ENCODE results near the gene GLI2.

The GLI2 gene

DNA sequence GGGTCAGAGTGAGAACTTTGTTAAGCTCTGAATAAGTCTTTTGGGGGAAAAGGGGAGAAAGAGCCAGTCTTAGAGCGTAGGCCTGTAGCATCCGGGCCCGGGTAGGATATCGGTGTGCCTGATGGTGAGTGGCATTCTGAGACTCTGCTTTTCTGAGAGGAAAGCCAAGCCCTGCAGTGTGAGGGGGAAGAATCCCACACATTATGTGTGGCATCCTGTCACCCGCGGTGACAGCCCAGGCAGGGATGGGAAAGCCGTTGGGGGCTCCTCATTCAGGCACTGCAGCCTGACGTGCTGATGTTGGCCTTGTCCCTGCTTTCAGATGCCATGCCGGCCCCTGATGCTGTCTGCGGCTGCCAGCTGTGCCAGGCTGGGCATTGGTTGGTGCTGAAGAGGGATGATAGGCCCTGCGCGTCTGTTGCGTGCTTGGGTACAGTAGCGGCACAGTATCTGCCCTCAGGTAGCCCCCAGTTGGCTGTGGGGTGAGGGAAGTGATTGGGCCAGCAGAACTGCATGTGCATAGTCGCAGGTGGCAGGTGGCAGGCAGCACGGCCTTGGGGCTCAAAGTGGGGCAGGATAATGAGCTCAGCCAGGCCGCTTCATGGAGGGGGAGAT, 37.6 kb downstream of the GLI2 start:
- Histone ChIP-seq H3K4me3 (ENCODE audit: low read depth in 1 of 5, low read length in 5 of 5) (no peak overlapping the region), H3K27ac (ENCODE audit: low read depth, low read length) (no peak overlapping the region), H3K4me1 (ENCODE audit: control insufficient read depth in 5 of 5, insufficient read depth in 5 of 5, low read length in 5 of 5) (peaks cover 0 to 19% (median 6%) of the 10 kb centered on the region in 5 donors), H3K9me3 (ENCODE audit: control insufficient read depth in 5 of 5, low read length in 5 of 5) (no peaks in the 10 kb centered on the region), H3K27me3 (ENCODE audit: control insufficient read depth in 5 of 5, insufficient read depth in 4 of 5, low read length in 5 of 5) (peaks cover 0 to 13% (median 7%) of the 10 kb centered on the region in 5 donors), H3K9ac (ENCODE audit: low read length in 5 of 5) (no peak overlapping the region), H3K36me3 (ENCODE audit: control insufficient read depth in 5 of 5, insufficient read depth in 5 of 5, low read length in 5 of 5) (no peaks in the 10 kb centered on the region)

DNA sequence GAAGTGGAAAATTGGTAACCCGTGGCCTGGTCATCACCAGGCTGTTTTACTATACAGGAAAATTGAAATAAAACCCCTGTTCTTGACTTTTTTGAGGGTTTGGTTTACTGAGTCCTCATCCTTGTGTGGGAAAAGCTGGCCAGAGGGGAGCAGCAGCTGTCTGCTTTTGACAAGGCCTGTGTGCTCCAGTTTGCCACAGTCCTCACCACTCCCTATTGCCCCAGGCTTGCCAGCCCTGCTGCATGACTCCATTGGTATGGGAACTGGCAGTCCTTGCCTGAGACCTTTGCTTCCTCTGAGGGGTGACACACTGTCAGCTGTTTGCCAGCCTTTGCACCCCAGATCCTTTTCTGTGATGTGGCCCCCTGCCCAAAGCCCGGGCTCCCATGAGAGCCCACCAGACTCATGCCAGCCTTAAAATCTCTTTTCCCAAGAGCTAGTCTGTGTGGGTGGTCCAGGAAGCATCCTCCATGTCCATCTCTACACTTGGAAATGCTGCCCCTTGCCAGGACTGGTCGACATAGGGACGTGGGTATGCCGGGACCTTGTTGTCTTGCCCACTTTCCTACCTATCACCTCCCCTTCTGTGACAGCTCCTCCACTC, 39.0 kb downstream of the GLI2 start:
- Histone ChIP-seq H3K4me1 (ENCODE audit: control insufficient read depth in 5 of 5, insufficient read depth in 5 of 5, low read length in 5 of 5) (peaks cover 0 to 19% (median 6%) of the 10 kb centered on the region in 5 donors), H3K27ac (ENCODE audit: low read depth, low read length) (no peak overlapping the region), H3K36me3 (ENCODE audit: control insufficient read depth in 5 of 5, insufficient read depth in 5 of 5, low read length in 5 of 5) (no peaks in the 10 kb centered on the region), H3K9me3 (ENCODE audit: control insufficient read depth in 5 of 5, low read length in 5 of 5) (no peaks in the 10 kb centered on the region), H3K27me3 (ENCODE audit: control insufficient read depth in 5 of 5, insufficient read depth in 4 of 5, low read length in 5 of 5) (peaks cover 0 to 24% (median 9%) of the 10 kb centered on the region in 5 donors), H3K4me3 (ENCODE audit: low read depth in 1 of 5, low read length in 5 of 5) (no peak overlapping the region), H3K9ac (ENCODE audit: low read length in 5 of 5) (no peak overlapping the region)

- Histone ChIP-seq H3K36me3 (ENCODE audit: control insufficient read depth in 5 of 5, insufficient read depth in 5 of 5, low read length in 5 of 5) (no peaks in the 10 kb centered on the region), H3K4me1 (ENCODE audit: control insufficient read depth in 5 of 5, insufficient read depth in 5 of 5, low read length in 5 of 5) (peaks cover 0 to 19% (median 6%) of the 10 kb centered on the region in 5 donors)
Observed at GRCh38 chr2:120775194-120775593, 39.5 kb downstream of the GLI2 start.

GRCh38 chr2:120775801-120776589, 40.3 kb downstream of the GLI2 start:
- Histone ChIP-seq H3K27me3 (ENCODE audit: control insufficient read depth in 5 of 5, insufficient read depth in 4 of 5, low read length in 5 of 5) (peaks cover 0 to 27% (median 11%) of the 10 kb centered on the region in 5 donors), H3K9me3 (ENCODE audit: control insufficient read depth in 5 of 5, low read length in 5 of 5) (no peaks in the 10 kb centered on the region), H3K4me1 (ENCODE audit: control insufficient read depth in 5 of 5, insufficient read depth in 5 of 5, low read length in 5 of 5) (peaks cover 0 to 15% (median 6%) of the 10 kb centered on the region in 5 donors), H3K9ac (ENCODE audit: low read length in 5 of 5) (no peak overlapping the region), H3K27ac (ENCODE audit: low read depth, low read length) (no peak overlapping the region), H3K36me3 (ENCODE audit: control insufficient read depth in 5 of 5, insufficient read depth in 5 of 5, low read length in 5 of 5) (no peaks in the 10 kb centered on the region), H3K4me3 (ENCODE audit: low read depth in 1 of 5, low read length in 5 of 5) (no peak overlapping the region)

More at GRCh38 chr2:120775194-120775593, 39.5 kb downstream of the GLI2 start:
- Histone ChIP-seq H3K4me3 (ENCODE audit: low read depth in 1 of 5, low read length in 5 of 5) (no peak overlapping the region), H3K9me3 (ENCODE audit: control insufficient read depth in 5 of 5, low read length in 5 of 5) (no peaks in the 10 kb centered on the region), H3K27ac (ENCODE audit: low read depth, low read length) (no peak overlapping the region), H3K9ac (ENCODE audit: low read length in 5 of 5) (no peak overlapping the region), H3K27me3 (ENCODE audit: control insufficient read depth in 5 of 5, insufficient read depth in 4 of 5, low read length in 5 of 5) (peaks cover 0 to 24% (median 11%) of the 10 kb centered on the region in 5 donors)

GRCh38 chr2:120776649-120777048, 41.0 kb downstream of the GLI2 start:
- no peaks in the 10 kb centered on the region for H3K36me3 ChIP-seq (ENCODE audit: control insufficient read depth in 5 of 5, insufficient read depth in 5 of 5, low read length in 5 of 5)
- H3K27ac ChIP-seq (ENCODE audit: low read depth, low read length): no peak overlapping the region
- H3K9ac ChIP-seq (ENCODE audit: low read length in 5 of 5): no peak overlapping the region
- H3K27me3 ChIP-seq (ENCODE audit: control insufficient read depth in 5 of 5, insufficient read depth in 4 of 5, low read length in 5 of 5): peaks cover 0 to 27% (median 11%) of the 10 kb centered on the region in 5 donors
- no peak overlapping the region for H3K4me3 ChIP-seq (ENCODE audit: low read depth in 1 of 5, low read length in 5 of 5)
- H3K4me1 ChIP-seq (ENCODE audit: control insufficient read depth in 5 of 5, insufficient read depth in 5 of 5, low read length in 5 of 5): peaks cover 0 to 11% (median 5%) of the 10 kb centered on the region in 5 donors
- no peaks in the 10 kb centered on the region for H3K9me3 ChIP-seq (ENCODE audit: control insufficient read depth in 5 of 5, low read length in 5 of 5)

GRCh38 chr2:120777170-120777751, 41.6 kb downstream of the GLI2 start:
- Histone ChIP-seq H3K4me3 (ENCODE audit: low read depth in 1 of 5, low read length in 5 of 5) (no peak overlapping the region), H3K27me3 (ENCODE audit: control insufficient read depth in 5 of 5, insufficient read depth in 4 of 5, low read length in 5 of 5) (peaks cover 0 to 27% (median 11%) of the 10 kb centered on the region in 5 donors)

DNA sequence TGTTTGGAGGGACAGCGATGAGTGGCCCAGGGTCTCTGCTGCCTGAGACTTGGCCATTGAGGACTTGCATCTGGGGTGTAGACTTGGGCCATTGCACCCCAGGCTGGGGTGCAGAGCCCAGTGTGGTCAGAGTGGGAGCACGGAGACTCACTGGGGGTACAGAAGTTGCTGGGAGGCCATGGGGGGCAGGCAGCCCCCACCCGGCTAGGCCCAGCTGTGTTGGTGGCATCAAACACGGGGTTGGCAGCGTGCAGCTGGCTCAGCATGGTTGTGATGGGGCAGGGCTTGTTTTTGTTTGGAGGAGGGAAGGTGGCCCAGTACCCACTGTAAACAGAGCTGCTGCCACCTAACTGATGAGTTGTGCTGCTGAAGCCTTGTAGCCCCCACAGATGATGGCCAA, 42.1 kb downstream of the GLI2 start:
- Histone ChIP-seq H3K27me3 (ENCODE audit: control insufficient read depth in 5 of 5, insufficient read depth in 4 of 5, low read length in 5 of 5) (peaks cover 0 to 27% (median 11%) of the 10 kb centered on the region in 5 donors), H3K4me1 (ENCODE audit: control insufficient read depth in 5 of 5, insufficient read depth in 5 of 5, low read length in 5 of 5) (peaks cover 0 to 2% (median 0%) of the 10 kb centered on the region in 5 donors)

More at GRCh38 chr2:120777170-120777751, 41.6 kb downstream of the GLI2 start:
- H3K9me3 ChIP-seq (ENCODE audit: control insufficient read depth in 5 of 5, low read length in 5 of 5): no peaks in the 10 kb centered on the region
- H3K4me1 ChIP-seq (ENCODE audit: control insufficient read depth in 5 of 5, insufficient read depth in 5 of 5, low read length in 5 of 5): peaks cover 0 to 5% (median 2%) of the 10 kb centered on the region in 5 donors
- H3K9ac ChIP-seq (ENCODE audit: low read length in 5 of 5): no peak overlapping the region
- no peaks in the 10 kb centered on the region for H3K36me3 ChIP-seq (ENCODE audit: control insufficient read depth in 5 of 5, insufficient read depth in 5 of 5, low read length in 5 of 5)
- H3K27ac ChIP-seq (ENCODE audit: low read depth, low read length): no peak overlapping the region

DNA sequence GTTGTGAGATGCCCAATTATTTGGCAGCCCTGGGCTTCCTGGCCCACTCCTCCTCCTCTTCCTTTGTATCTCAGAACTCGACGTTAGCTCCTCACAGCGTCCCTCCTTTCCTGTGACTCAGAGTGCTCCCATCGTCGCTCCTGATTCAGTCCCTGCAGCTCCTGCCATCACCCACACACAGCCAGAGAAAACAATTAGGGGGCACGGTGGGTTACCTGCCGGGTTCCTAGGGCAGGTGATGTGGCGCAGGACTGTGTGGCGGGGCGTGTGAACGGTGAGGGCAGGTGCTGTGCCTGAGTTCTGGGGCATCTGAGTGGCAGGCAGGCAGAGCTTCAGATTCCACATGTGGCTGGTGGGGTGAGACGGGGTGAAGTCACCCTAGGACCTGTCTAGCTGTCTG, 42.6 kb downstream of the GLI2 start:
- H3K4me1 ChIP-seq (ENCODE audit: control insufficient read depth in 5 of 5, insufficient read depth in 5 of 5, low read length in 5 of 5): peaks cover 0 to 3% (median 0%) of the 10 kb centered on the region in 5 donors
- peaks cover 0 to 31% (median 11%) of the 10 kb centered on the region in 5 donors for H3K27me3 ChIP-seq (ENCODE audit: control insufficient read depth in 5 of 5, insufficient read depth in 4 of 5, low read length in 5 of 5)
- H3K27ac ChIP-seq (ENCODE audit: low read depth, low read length): no peak overlapping the region
- no peak overlapping the region for H3K9ac ChIP-seq (ENCODE audit: low read length in 5 of 5)
- no peaks in the 10 kb centered on the region for H3K36me3 ChIP-seq (ENCODE audit: control insufficient read depth in 5 of 5, insufficient read depth in 5 of 5, low read length in 5 of 5)
- H3K9me3 ChIP-seq (ENCODE audit: control insufficient read depth in 5 of 5, low read length in 5 of 5): no peaks in the 10 kb centered on the region
- no peak overlapping the region for H3K4me3 ChIP-seq (ENCODE audit: low read depth in 1 of 5, low read length in 5 of 5)

More for the DNA sequence above, 42.1 kb downstream of the GLI2 start:
- no peak overlapping the region for H3K9ac ChIP-seq (ENCODE audit: low read length in 5 of 5)
- no peaks in the 10 kb centered on the region for H3K9me3 ChIP-seq (ENCODE audit: control insufficient read depth in 5 of 5, low read length in 5 of 5)
- H3K27ac ChIP-seq (ENCODE audit: low read depth, low read length): no peak overlapping the region
- no peak overlapping the region for H3K4me3 ChIP-seq (ENCODE audit: low read depth in 1 of 5, low read length in 5 of 5)
- no peaks in the 10 kb centered on the region for H3K36me3 ChIP-seq (ENCODE audit: control insufficient read depth in 5 of 5, insufficient read depth in 5 of 5, low read length in 5 of 5)

DNA sequence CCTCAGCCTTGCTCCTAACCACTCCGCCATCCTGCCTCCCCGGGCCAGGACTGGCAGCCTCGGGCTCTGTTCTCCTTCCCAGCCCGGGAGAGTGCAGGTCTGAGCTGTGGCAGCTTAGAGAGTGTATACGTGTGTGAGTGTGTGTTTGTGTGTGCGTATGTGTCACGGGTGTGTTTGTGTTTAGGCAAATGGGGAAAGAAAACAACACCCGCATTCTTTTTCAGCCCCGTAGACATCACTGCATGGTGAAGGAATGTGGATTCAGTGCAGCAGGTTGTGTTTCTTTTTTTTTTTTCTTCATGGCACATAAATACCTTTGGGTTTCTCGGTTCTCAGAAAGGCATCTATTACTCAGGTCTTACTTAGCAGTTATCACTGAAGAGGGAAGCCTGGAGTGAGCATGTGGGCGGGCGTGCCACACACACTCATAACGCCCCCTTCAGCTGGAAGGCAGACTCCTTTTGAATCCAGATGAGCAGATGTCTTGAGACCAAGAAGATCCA, 44.2 kb downstream of the GLI2 start:
- Histone ChIP-seq H3K4me1 (ENCODE audit: control insufficient read depth in 5 of 5, insufficient read depth in 5 of 5, low read length in 5 of 5) (peaks cover 0 to 8% (median 0%) of the 10 kb centered on the region in 5 donors), H3K9ac (ENCODE audit: low read length in 5 of 5) (no peak overlapping the region), H3K9me3 (ENCODE audit: control insufficient read depth in 5 of 5, low read length in 5 of 5) (no peaks in the 10 kb centered on the region), H3K27ac (ENCODE audit: low read depth, low read length) (no peak overlapping the region), H3K36me3 (ENCODE audit: control insufficient read depth in 5 of 5, insufficient read depth in 5 of 5, low read length in 5 of 5) (no peaks in the 10 kb centered on the region), H3K27me3 (ENCODE audit: control insufficient read depth in 5 of 5, insufficient read depth in 4 of 5, low read length in 5 of 5) (peaks cover 0 to 34% (median 11%) of the 10 kb centered on the region in 5 donors), H3K4me3 (ENCODE audit: low read depth in 1 of 5, low read length in 5 of 5) (no peak overlapping the region)

All from subcutaneous abdominal adipose tissue (tissue), 5 donors.